Osteoblast (primary cell): ENCODE results near the gene RAMP3. TPM values are rescaled to one million over a fixed set of nuclear protein-coding genes. Genes with fewer than 3 reads are reported as not detected.
"Not testable (repeated sequence)": the region's sequence is repeated elsewhere in the genome, so short reads cannot be mapped to it uniquely, and the experiment has no call there.

Experiments used
- DNase-seq: peaks from one replicate; pipeline ENCODE4 v3.0.0; 2011; ENCODE audit warnings: low spot score, mixed read lengths; ENCODE audit not compliant: insufficient read length; ENCODE audit errors: missing footprints
- H2AFZ ChIP-seq: 2 replicates; pipeline ENCODE4 v1.6.0; 2011; ENCODE audit warnings: mild to moderate bottlenecking, low read length
- H3K27ac ChIP-seq: 2 replicates; pipeline ENCODE4 v1.5.1; 2011; ENCODE audit warnings: mild to moderate bottlenecking, low read depth, low read length, moderate library complexity
- H3K27me3 ChIP-seq: 2 replicates; pipeline ENCODE4 v1.6.0; 2012; ENCODE audit warnings: mild to moderate bottlenecking, control low read depth, inconsistent platforms, low read length, moderate library complexity; ENCODE audit not compliant: insufficient read depth
- H3K36me3 ChIP-seq: 2 replicates; pipeline ENCODE4 v1.5.1; 2011; ENCODE audit warnings: mild to moderate bottlenecking, low read length, control low read depth, moderate library complexity; ENCODE audit not compliant: insufficient read depth
- H3K4me1 ChIP-seq: 2 replicates; pipeline ENCODE4 v1.5.1; 2011; ENCODE audit warnings: mild to moderate bottlenecking, low read length, control low read depth, moderate library complexity; ENCODE audit not compliant: insufficient read depth
- H3K4me2 ChIP-seq: 2 replicates; pipeline ENCODE4 v1.6.0; 2011; ENCODE audit warnings: mild to moderate bottlenecking, low read length; ENCODE audit not compliant: insufficient read depth
- H3K4me3 ChIP-seq: fragments of 200-600 bp; sonication (generic); 3 replicates; pipeline ENCODE4 v1.5.1; 2012; ENCODE audit warnings: mild to moderate bottlenecking, low read length, inconsistent platforms; ENCODE audit not compliant: insufficient read depth
- H3K79me2 ChIP-seq: 2 replicates; pipeline ENCODE4 v1.6.0; 2012; ENCODE audit warnings: mild to moderate bottlenecking, low read length, control low read depth, inconsistent platforms; ENCODE audit not compliant: insufficient read depth
- H3K9me3 ChIP-seq: 2 replicates; pipeline ENCODE4 v1.5.1; 2011; ENCODE audit warnings: low read depth, low read length, control low read depth
- H4K20me1 ChIP-seq: 2 replicates; pipeline ENCODE4 v1.6.0; 2012; ENCODE audit warnings: mild to moderate bottlenecking, low read length, control low read depth; ENCODE audit not compliant: insufficient read depth
- CTCF ChIP-seq: IDR thresholded peaks from 2 replicates; pipeline ENCODE4 v1.5.1; 2011; ENCODE audit warnings: mild to moderate bottlenecking, low read depth, low read length, moderate library complexity; ENCODE audit errors: extremely low read depth
- total RNA-seq: library from RNA; depleted of rRNA; stranded (reverse); fragments of >200 nt; gene quantifications from 2 replicates; pipeline ENCODE4 v1.2.3, GENCODE V29; 2012

RAMP3 gene
- total RNA-seq, 1 donor: not detected

- no peaks in the 10 kb centered on the region for H3K9me3 ChIP-seq
- no peaks in the 10 kb centered on the region for H3K79me2 ChIP-seq
- H3K4me1 ChIP-seq: no peaks in the 10 kb centered on the region
- H2AFZ ChIP-seq: no peak overlapping the region
- TF ChIP-seq CTCF: no peak
- no peaks in the 10 kb centered on the region for H4K20me1 ChIP-seq
- no peak for DNase-seq
- no peak overlapping the region for H3K4me3 ChIP-seq
- H3K27me3 ChIP-seq: peaks cover 43% of the 10 kb centered on the region
- H3K36me3 ChIP-seq: no peaks in the 10 kb centered on the region
- no peak overlapping the region for H3K4me2 ChIP-seq
- H3K27ac ChIP-seq: no peak overlapping the region
These were observed 5.6 kb upstream of the RAMP3 start for GRCh38 chr7:45151967-45152366.

DNA sequence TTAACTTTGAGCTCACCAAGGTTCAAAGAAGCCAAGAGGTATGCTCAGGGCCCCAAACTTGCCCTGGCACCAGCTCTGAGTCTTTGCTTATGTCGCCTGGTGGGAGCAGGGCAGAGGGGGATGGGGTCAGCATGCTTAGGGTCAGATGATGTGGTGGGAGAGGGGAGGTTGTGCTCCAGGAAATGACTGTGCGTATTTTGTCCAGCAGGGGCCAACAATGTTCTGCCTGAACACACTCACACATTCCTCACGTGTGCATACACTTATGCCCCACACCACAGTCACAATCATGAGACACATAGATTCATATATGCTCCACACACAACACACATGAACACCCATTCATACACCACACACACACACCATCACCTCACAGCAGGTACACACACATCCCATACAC, 4.4 kb upstream of the RAMP3 start:
- Histone ChIP-seq H3K27ac (no peak overlapping the region), H3K4me2 (no peak overlapping the region), H3K79me2 (no peaks in the 10 kb centered on the region), H4K20me1 (no peaks in the 10 kb centered on the region), H3K36me3 (no peaks in the 10 kb centered on the region), H3K4me1 (no peaks in the 10 kb centered on the region), H2AFZ (no peak overlapping the region), H3K4me3 (no peak overlapping the region), H3K27me3 (peaks cover 41% of the 10 kb centered on the region), H3K9me3 (no peaks in the 10 kb centered on the region)
- no peak for DNase-seq
- no peak for TF ChIP-seq CTCF

DNA sequence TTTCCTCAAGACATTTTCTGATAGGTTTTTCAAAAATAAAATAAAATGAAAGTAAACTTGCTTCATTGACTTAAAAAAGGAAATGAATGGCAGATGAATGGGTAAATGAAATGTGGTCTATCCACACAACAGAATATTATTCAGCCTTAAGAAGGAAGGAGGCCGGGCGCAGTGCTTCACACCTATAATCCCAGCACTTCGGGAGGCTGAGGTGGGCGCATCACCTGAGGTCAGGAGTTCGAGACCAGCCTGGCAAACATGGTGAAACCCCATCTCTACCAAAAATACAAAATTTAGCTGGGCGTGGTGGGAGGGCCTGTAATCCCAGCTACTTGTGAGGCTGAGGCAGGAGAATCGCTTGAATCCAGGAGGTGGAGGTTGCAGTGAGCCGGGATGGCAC, 3.7 kb upstream of the RAMP3 start:
- H2AFZ ChIP-seq, DNase-seq, H3K9me3 ChIP-seq, H3K36me3 ChIP-seq, H3K4me3 ChIP-seq, H3K4me1 ChIP-seq, H4K20me1 ChIP-seq, H3K79me2 ChIP-seq, H3K4me2 ChIP-seq, H3K27ac ChIP-seq: not testable (repeated sequence)
- peaks cover 42% of the 10 kb centered on the region for H3K27me3 ChIP-seq

- no peaks in the 10 kb centered on the region for H3K36me3 ChIP-seq
- no peak overlapping the region for H3K4me3 ChIP-seq
- H4K20me1 ChIP-seq: no peaks in the 10 kb centered on the region
- no peak overlapping the region for H3K27ac ChIP-seq
- no peaks in the 10 kb centered on the region for H3K79me2 ChIP-seq
- no peak for DNase-seq
- no peaks in the 10 kb centered on the region for H3K9me3 ChIP-seq
- no peak for TF ChIP-seq CTCF
- H3K4me1 ChIP-seq: no peaks in the 10 kb centered on the region
- H3K27me3 ChIP-seq: peaks cover 39% of the 10 kb centered on the region
- no peak overlapping the region for H3K4me2 ChIP-seq
- no peak overlapping the region for H2AFZ ChIP-seq
These were observed 2.2 kb upstream of the RAMP3 start for GRCh38 chr7:45155357-45155900.
